A549 (cell line): ENCODE results near the gene SFTPB. TPM values are rescaled to one million over a fixed set of nuclear protein-coding genes. Genes with fewer than 3 reads are reported as not detected.

ENCODE experiments used
- ATAC-seq, 2 experiments: fragments of 200-7000 bp in 1 of 2; fragments of >200 bp in 1 of 2; cut with Nextera tagmentation in 1 of 2; cut with Tn5 transposase in 1 of 2; 3 replicates each; pipeline versions ENCODE4 v1.8.0 to v1.9.1; 2018 to 2020; ENCODE audit warnings: mild to moderate bottlenecking in 1 of 2, moderate library complexity in 1 of 2
- CTCF ChIA-PET: fragments of 300-600 bp; sonication (Branson Sonifier 250); formaldehyde crosslinking; extraction: SDS; loops from one replicate; lab custom pipeline; 2021; ENCODE audit warnings: antibody characterized with exemption, inconsistent platforms; lab: Yijun Ruan, JAX
- POLR2A ChIA-PET: fragments of 350-600 bp; formaldehyde crosslinking; extraction: SDS; loops from one replicate; lab custom pipeline; 2021; ENCODE audit warnings: antibody characterized with exemption, inconsistent platforms; lab: Yijun Ruan, JAX
- DNase-seq, 2 experiments: peaks; one replicate each; pipeline versions ENCODE4 v3.0.0 to v3.0.0-alpha.2; 2011 to 2016; ENCODE audit warnings: low read depth in 1 of 2, low spot score in 1 of 2
- FAIRE-seq: peaks from 2 replicates; lab custom pipeline; 2011; peaks lifted over from hg19 to GRCh38; lab: Jason Lieb, UNC
- H3K27ac ChIP-seq, 2 experiments: fragments of >200 bp; sonication (Bioruptor Twin); formaldehyde crosslinking; 3 replicates each; pipeline ENCODE4 v1.5.1; 2016 to 2017
- H3K4me1 ChIP-seq: fragments of >200 bp; sonication (Bioruptor Twin); formaldehyde crosslinking; 3 replicates; pipeline ENCODE4 v1.6.1; 2016
- H3K4me2 ChIP-seq: fragments of >200 bp; sonication (Bioruptor Twin); formaldehyde crosslinking; 3 replicates; pipeline ENCODE4 v1.6.1; 2016
- H3K4me3 ChIP-seq: fragments of >200 bp; sonication (Bioruptor Twin); formaldehyde crosslinking; 3 replicates; pipeline ENCODE4 v1.5.1; 2016
- H3K9me3 ChIP-seq: fragments of >200 bp; sonication (Bioruptor Twin); formaldehyde crosslinking; 3 replicates; pipeline ENCODE4 v1.6.1; 2016
- BCL3 ChIP-seq: fragments of >200 bp; sonication (Bioruptor Twin); formaldehyde crosslinking; IDR thresholded peaks from 3 replicates; pipeline ENCODE4 v1.6.1; 2016
- BHLHE40 ChIP-seq: IDR thresholded peaks from 2 replicates; pipeline ENCODE4 v1.6.1; 2012; ENCODE audit warnings: low read depth, low read length, inconsistent platforms
- CEBPB ChIP-seq, 2 experiments: fragments of >200 bp in 1 of 2; sonication (Bioruptor Twin) in 1 of 2; formaldehyde crosslinking in 1 of 2; IDR thresholded peaks; 2 replicates each; pipeline ENCODE4 v1.6.1; 2012 to 2016
- CTCF ChIP-seq: fragments of >200 bp; sonication (Bioruptor Twin); formaldehyde crosslinking; IDR thresholded peaks from 3 replicates; pipeline ENCODE4 v1.5.1; 2016
- EHF ChIP-seq: fragments of 250-450 bp; sonication (Bioruptor Pico); IDR thresholded peaks from 2 replicates; pipeline ENCODE4 v1.5.0; 2020; ENCODE audit warnings: mild to moderate bottlenecking
- EP300 ChIP-seq, 2 experiments: fragments of >200 bp; sonication (Bioruptor Twin); formaldehyde crosslinking; IDR thresholded peaks; 2 replicates in 1 of 2; 3 replicates in 1 of 2; pipeline ENCODE4 v1.6.1; 2016 to 2017
- FOSB ChIP-seq: fragments of 250-450 bp; sonication (Bioruptor Pico); IDR thresholded peaks from 2 replicates; pipeline ENCODE4 v1.5.0; 2020; ENCODE audit warnings: mild to moderate bottlenecking, moderate library complexity
- FOXS1 ChIP-seq: fragments of 250-450 bp; sonication (Bioruptor Pico); IDR thresholded peaks from 2 replicates; pipeline ENCODE4 v1.5.0; 2020; ENCODE audit warnings: mild to moderate bottlenecking, moderate library complexity
- GATA3 ChIP-seq: IDR thresholded peaks from 2 replicates; pipeline ENCODE4 v1.6.1; 2012; ENCODE audit warnings: borderline replicate concordance
- HEYL ChIP-seq: fragments of 250-450 bp; sonication (Bioruptor Pico); IDR thresholded peaks from 2 replicates; pipeline ENCODE4 v1.8.0; 2021; ENCODE audit warnings: mild to moderate bottlenecking, moderate library complexity
- JUNB ChIP-seq: fragments of >200 bp; sonication (Bioruptor Twin); formaldehyde crosslinking; IDR thresholded peaks from 2 replicates; pipeline ENCODE4 v1.6.1; 2016
- KDM5A ChIP-seq: fragments of 200-600 bp; sonication (generic); IDR thresholded peaks from 2 replicates; pipeline ENCODE4 v1.6.1; 2016; ENCODE audit warnings: antibody characterized with exemption, mild to moderate bottlenecking
- MAFK ChIP-seq: fragments of 450-650 bp; IDR thresholded peaks from 2 replicates; pipeline ENCODE4 v1.6.1; 2014; ENCODE audit not compliant: partially characterized antibody
- MYC ChIP-seq: IDR thresholded peaks from 2 replicates; pipeline ENCODE4 v1.6.1; 2012; ENCODE audit warnings: mild to moderate bottlenecking, inconsistent platforms, low read length, improper control_type of control experiment, borderline replicate concordance
- PBX3 ChIP-seq: IDR thresholded peaks from 2 replicates; pipeline ENCODE4 v1.6.1; 2012
- RAD21 ChIP-seq, 2 experiments: fragments of >200 bp in 1 of 2; sonication (Bioruptor Twin) in 1 of 2; formaldehyde crosslinking in 1 of 2; IDR thresholded peaks in 1 of 2; conservative IDR thresholded peaks in 1 of 2; 2 replicates in 1 of 2; 3 replicates in 1 of 2; pipeline ENCODE4 v1.6.1; 2012 to 2018; ENCODE audit warnings: inconsistent platforms in 1 of 2
- RARB ChIP-seq: fragments of 250-450 bp; sonication (Bioruptor Pico); IDR thresholded peaks from 2 replicates; pipeline ENCODE4 v1.8.0; 2021; ENCODE audit warnings: mild to moderate bottlenecking, moderate library complexity
- RCOR1 ChIP-seq: fragments of 150-350 bp; IDR thresholded peaks from 2 replicates; pipeline ENCODE4 v1.6.1; 2014; ENCODE audit warnings: antibody characterized with exemption, low read length, low read depth
- SREBF2 ChIP-seq: fragments of 450-650 bp; IDR thresholded peaks from 2 replicates; pipeline ENCODE4 v1.6.1; 2014; ENCODE audit warnings: mild to moderate bottlenecking, moderate library complexity
- ZNF302 ChIP-seq: fragments of 250-450 bp; sonication (Bioruptor Pico); IDR thresholded peaks from 2 replicates; pipeline ENCODE4 v1.9.0; 2021; ENCODE audit warnings: inconsistent platforms, mild to moderate bottlenecking, moderate library complexity
- ZSCAN20 ChIP-seq: fragments of 250-450 bp; sonication (Bioruptor Pico); IDR thresholded peaks from 2 replicates; pipeline ENCODE4 v1.8.0; 2022; ENCODE audit warnings: mild to moderate bottlenecking, moderate library complexity
- WGBS: methylation state at CpG from one replicate; pipeline ENCODE4 v1.1.6; 2017; ENCODE audit errors: missing lambda C conversion rate; 5-methylcytosine and 5-hydroxymethylcytosine counted together
- polyA plus RNA-seq, 4 experiments: library from polyadenylated mRNA; depleted of rRNA in 3 of 4; stranded (reverse); fragments of >200 nt; fragmentation: RNase III in 1 of 4; extraction: RNeasy Plus Mini Kit Qiagen cat#74134 plus additional on column Dnase treatment in 1 of 4; gene quantifications; 2 replicates in 3 of 4; 3 replicates in 1 of 4; pipeline ENCODE4 v1.2.3, GENCODE V29; 2011 to 2017
- TF ChIP-seq, protein P1 (sequence below): IDR thresholded peaks from 2 replicates; pipeline ENCODE4 v1.6.1; 2012

SFTPB gene
- polyA plus RNA-seq, 2 of the 4 experiments (the other 2 are of a cell fraction) = not detected

DNA sequence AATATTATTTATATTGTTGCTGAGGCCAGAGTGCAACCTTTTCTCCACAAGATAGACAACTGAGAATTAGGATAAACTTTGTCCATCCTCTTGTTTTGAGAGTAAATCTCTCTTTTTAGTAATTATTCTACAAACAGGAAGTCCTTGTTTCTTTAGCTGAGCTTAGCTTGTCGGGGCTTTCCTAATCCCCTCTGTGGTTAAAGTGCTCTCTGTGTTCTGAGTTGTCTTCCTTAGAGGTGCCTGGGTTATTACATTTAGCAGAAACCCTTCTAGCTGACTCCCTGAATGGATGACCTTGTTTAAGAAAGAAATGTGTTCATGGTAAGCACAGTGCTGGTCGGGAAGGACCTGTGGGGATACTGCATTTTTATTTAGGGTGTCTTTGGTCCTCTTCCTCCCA lies 39.3 kb downstream of the SFTPB start:
- DNase-seq = no peak
- H3K27ac ChIP-seq = no peak overlapping the region
- no peak for ATAC-seq
- TF ChIP-seq EP300 (IDR thresholded peaks at IDR 0.05) = no peak
- TF ChIP-seq, protein P1, sequence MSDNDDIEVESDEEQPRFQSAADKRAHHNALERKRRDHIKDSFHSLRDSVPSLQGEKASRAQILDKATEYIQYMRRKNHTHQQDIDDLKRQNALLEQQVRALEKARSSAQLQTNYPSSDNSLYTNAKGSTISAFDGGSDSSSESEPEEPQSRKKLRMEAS = no peak
- no peak for TF ChIP-seq BCL3
- no peak for TF ChIP-seq HEYL (CRISPR knock-in tag)
- no peak for TF ChIP-seq ZSCAN20
- WGBS = 84% methylated on average over 2 of the region's 2 CpGs
- ChIA-PET CTCF (interaction anchor here (0.7 to 15.7 kb wide), 6 partner anchors 7 to 186 kb away, joined by 3 to 229 read pairs (median 4); no protein-coding TSS in a partner anchor), POLR2A (no interaction called here)
- H3K4me3 ChIP-seq = no peak overlapping the region
- no peak overlapping the region for H3K4me2 ChIP-seq
- no peaks in the 10 kb centered on the region for H3K4me1 ChIP-seq
- no peaks in the 10 kb centered on the region for H3K9me3 ChIP-seq
- FAIRE-seq = no peak

GRCh38 chr2:85623991-85624390 lies 44.0 kb downstream of the SFTPB start:
- ChIA-PET POLR2A (no interaction called here), CTCF (interaction anchor here (0.7 to 15.7 kb wide), 3 partner anchors 12 to 65 kb away, joined by 3 to 229 read pairs (median 3); no protein-coding TSS in a partner anchor)
- no peak for FAIRE-seq
- no peak overlapping the region for H3K27ac ChIP-seq
- no peak overlapping the region for H3K4me3 ChIP-seq
- TF ChIP-seq MYC (no peak), PBX3 (no peak), CTCF (no peak), GATA3 (no peak), SREBF2 (no peak), JUNB (no peak), EHF (no peak), CEBPB (IDR thresholded peaks at IDR 0.05) (no peak), BHLHE40 (no peak), BCL3 (no peak), FOSB (CRISPR knock-in tag) (no peak), RARB (CRISPR knock-in tag) (no peak), RAD21 (conservative IDR thresholded peaks at IDR 0.05 in 1 of 2, IDR thresholded peaks at IDR 0.05 in 1 of 2) (no peak), ZNF302 (no peak), KDM5A (no peak), MAFK (no peak), RCOR1 (no peak), FOXS1 (CRISPR knock-in tag) (no peak)
- H3K4me2 ChIP-seq = no peak overlapping the region
- ATAC-seq = no peak
- no peak for DNase-seq
- H3K4me1 ChIP-seq = no peaks in the 10 kb centered on the region
- WGBS = 93% methylated on average over 5 of the region's 5 CpGs
- no peaks in the 10 kb centered on the region for H3K9me3 ChIP-seq
